NCI-H187 treated with DMSO at 0.1 percent for 48 hours (cell line): Measurements from ENCODE around the gene PROB1.
"Not testable (repeated sequence)": the region's sequence is repeated elsewhere in the genome, so short reads cannot be mapped to it uniquely, and the experiment has no call there.

Experiments used
- DNase-seq: peaks from one replicate; lab custom pipeline; 2025; lab: John Stamatoyannopoulos, UW

Gene PROB1

DNA sequence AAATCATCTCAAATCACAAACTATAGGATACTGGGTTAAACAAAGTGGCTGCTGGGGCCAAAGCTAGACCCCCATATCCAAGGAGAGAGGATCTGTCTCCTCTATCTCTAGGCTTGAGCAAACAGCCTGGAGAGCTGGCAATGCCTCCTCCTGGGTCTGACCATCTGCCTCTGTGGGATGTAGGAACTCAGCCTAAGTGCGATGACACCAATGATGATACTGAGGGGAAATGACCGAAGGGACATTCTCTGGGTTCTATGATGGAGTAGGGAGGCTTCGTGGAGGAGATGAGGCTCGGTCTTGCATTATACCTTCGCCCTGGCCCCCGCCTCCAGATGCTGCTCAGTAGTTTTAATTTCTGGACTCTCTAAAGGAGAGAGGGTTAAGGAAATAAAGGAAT, 18.2 kb upstream of the PROB1 start:
- DNase-seq, result no peak

DNA sequence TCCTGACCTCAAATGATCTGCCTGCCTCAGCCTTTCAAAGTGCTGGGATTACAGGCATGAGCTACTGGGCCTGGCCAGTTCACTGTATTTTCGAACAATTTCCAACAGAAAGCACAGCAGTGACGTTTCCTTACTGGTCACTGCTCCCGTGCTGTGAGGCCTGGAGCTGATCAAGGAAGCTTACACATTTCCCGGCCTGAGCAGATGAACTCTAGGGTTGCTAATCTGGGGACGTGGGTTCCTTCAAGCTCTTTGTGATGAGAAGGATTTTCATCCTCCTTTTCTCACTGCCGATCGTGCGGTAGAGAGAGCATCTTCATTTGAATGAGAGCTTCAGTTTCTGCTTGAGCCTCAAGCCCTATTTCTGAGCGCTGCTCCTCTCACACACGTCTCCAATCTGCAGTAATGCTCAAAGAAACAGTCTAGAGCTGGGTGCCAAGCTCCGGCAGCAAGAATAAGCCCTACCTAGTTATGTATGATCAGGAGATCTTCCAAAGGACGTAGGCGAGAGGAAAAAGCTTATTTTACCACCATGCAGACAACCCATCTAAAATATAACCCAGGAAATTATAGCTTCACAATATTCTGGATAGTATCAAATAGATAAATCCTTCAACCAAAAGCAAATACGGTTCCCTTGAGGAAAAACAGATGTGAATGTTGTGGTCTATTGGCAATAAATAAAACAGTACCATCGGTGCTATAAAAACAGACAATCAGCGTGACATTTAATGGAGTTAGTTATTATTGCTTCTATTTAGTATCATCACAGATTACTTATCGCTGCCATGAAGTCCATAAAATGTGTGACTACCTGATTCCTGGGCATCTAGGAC, 16.3 kb upstream of the PROB1 start:
- DNase-seq, result no peak

GRCh38 chr5:139410121-139410992, 15.5 kb upstream of the PROB1 start:
- DNase-seq, result no peak

DNA sequence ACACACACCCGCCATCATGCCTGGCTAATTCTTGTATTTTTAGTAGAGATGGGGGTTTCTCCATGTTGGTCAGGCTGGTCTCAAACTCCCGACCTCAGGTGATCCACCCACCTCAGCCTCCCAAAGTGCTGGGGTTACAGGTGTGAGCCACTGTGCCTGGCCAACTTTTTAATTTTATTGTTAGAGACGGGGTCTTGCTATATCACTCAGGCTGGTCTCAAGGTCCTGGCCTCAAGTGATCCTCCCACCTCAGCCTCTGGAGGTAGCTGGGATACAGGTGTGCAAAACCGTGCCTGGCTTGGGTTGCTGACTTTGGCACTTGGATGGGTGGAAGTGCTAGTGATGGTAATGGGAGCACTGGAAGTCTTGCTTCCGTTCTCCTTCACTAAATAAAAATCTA, 14.2 kb upstream of the PROB1 start:
- DNase-seq, result not testable (repeated sequence)

DNA sequence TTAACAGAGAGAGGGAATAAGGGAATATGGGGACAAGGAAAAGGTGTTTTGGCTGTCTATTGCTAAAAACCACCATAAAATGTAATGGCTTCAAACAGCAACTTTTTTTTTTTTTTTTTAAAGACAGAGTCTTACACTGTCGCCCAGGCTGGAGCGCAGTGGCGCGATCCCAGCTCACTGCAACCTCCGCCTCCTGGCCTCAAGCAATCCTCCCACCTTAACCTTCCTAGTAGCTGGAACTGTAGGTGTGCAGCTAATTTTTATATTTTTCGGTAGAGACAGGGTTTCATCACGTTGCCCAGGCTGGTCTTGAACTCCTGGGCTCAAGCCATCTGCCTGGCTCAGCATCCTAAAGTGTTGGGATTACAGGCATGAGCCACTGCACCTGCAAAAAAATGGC, 13.3 kb upstream of the PROB1 start:
- no peak for DNase-seq

GRCh38 chr5:139407517-139407916, 12.6 kb upstream of the PROB1 start:
- DNase-seq, result no peak

DNA sequence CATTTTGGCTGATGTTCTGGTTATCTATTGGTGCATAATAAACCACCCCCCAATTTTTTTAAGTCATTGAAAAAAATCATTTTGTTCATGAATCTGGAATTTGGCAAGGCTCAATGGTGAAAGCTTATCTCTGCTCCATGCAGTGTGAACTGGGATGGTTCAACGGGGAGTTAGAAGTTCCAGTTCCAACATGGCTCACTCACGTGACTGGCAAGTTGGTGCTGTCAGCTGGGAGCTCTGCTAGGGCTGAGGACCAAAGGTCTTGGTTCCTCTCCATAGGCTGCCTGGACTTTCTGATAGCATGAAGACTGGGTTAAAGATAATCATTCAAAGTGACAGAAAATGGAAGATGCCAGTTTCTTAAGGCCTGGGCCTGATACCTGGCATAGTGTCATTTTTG, 12.1 kb upstream of the PROB1 start:
- DNase-seq, result no peak

DNA sequence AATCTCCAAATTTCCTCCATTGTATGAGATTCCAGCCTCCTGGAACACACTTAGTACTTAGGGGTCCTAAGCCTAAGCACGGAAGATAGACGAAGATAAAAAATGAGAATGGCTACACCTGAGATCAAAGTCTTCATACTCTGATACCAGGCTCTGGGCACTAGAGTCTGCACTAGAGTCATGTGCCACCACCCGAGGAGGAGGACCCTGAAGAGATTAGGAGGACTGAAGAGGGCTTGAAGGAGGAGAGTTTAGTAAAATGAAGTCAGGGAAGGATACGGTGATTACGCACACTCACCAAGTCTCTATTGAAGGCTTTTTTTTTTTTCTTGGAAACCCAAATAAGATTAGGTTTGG, 9.6 kb upstream of the PROB1 start:
- DNase-seq, result no peak

DNA sequence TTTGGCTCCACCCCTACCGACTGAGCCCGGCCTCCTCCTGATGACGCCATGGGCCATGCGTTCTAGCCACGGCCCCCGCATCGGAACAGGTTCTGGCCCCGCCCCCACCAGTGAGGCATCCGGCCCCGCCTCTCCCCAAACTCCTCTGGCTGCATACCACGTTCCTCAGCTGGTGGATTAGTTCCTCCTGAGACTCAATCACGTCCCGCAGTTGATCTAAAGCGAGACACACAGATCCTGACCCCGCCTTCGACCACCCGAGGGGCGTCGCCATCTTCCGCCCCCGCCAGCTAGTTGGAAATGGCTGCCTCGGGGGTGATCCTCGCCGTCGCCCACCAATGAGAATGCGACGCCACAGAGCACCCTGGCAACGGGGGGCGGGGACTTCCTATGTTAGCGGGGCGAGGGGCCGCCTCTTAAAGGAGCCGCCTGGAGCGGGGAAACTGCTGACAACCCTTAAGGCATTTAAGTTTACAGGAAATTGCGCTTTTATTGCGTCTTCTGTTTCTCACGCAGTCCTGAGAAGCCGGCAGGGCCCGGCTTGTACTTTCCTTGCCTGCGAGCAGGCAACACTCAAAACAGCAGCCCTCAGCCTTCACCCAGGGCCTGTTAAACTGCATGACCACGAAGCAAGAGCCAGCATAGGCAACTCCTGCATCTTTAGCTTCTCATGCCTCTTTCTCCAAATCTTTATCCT, 9.0 kb upstream of the PROB1 start, which contains the start of gene SPATA24:
Gene SPATA24 (minus strand): TSS at position 303 of the 697 bp plus-strand sequence. CDS start 29 bp downstream, at position 274.
- peak; percentile 82 for DNase-seq

DNA sequence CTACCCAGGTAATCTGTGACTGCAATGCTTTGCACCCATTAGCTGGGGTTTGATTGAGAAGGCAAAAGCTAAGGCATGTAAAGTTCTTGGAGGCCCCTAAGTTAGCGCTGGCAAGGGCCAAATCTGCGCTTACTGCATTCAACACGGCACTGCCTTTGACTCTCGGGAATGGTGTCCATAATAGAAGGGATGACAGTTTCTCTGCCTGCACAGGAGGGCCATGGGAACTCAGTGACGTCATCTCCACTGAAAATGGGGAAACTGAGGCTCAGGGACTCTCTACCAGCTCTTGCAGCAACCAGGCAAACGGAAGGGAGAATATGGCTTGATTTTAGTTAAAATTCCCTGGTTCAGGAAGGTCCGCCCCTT, 8.5 kb upstream of the PROB1 start:
- DNase-seq, result no peak

- no peak for DNase-seq
These were observed 7.8 kb upstream of the PROB1 start for GRCh38 chr5:139402561-139403158.

GRCh38 chr5:139401546-139401945, 6.6 kb upstream of the PROB1 start:
- DNase-seq, result no peak

- DNase-seq, result no peak
These were observed 4.7 kb upstream of the PROB1 start for GRCh38 chr5:139399501-139400121.

GRCh38 chr5:139397921-139398320, 3.0 kb upstream of the PROB1 start:
- no peak for DNase-seq

DNA sequence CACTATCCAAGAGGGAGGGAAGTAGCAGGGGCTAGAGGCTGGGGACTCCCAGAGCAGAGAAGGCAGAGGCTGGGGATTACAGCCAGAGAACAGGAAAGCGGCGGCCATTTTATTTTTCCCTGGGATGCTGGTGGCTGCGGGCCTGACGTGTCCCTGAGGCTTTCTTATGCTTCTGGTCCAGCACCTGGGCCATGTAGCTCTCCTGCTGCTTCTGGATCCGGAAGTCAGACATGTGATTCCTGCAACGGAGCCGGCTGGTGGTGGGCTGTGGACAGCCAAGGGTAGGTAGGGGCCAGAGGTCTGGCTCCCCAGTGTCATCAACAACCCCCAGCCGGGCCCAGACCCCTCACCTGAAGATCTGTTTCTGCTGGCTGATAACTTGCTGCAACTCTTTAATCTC, 1.8 kb upstream of the PROB1 start:
- no peak for DNase-seq

GRCh38 chr5:139395844-139396640, 1.1 kb upstream of the PROB1 start:
- no peak for DNase-seq

DNA sequence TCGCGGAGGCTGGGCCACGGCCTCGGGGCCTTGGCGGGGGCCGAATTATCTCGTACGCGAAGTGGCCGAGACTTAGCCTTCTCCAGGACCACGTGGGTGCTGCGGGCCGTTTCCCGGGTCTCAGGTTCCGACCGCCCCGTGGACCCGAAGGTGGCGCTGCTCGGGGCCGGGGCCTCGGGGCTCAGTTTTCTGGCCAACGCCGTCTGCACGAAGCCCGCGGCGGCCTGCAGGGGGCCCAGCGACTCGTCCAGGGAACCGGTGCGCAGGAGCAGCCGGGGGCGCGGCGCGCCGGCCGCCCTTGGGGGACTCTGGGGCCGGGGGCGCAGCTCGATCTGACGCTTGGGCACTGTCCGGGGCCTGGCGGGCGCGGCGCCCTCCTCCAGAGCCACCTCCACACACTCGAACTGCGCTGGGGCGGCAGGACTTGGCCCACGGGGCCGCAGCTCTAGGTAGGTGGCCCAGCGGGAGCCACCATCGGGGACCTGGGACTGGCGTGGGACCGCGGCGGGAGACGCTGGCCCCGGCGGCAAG, 716 bp downstream of the PROB1 start:
- DNase-seq, result no peak

GRCh38 chr5:139393497-139394122, 1.3 kb downstream of the PROB1 start:
- DNase-seq, result no peak

DNA sequence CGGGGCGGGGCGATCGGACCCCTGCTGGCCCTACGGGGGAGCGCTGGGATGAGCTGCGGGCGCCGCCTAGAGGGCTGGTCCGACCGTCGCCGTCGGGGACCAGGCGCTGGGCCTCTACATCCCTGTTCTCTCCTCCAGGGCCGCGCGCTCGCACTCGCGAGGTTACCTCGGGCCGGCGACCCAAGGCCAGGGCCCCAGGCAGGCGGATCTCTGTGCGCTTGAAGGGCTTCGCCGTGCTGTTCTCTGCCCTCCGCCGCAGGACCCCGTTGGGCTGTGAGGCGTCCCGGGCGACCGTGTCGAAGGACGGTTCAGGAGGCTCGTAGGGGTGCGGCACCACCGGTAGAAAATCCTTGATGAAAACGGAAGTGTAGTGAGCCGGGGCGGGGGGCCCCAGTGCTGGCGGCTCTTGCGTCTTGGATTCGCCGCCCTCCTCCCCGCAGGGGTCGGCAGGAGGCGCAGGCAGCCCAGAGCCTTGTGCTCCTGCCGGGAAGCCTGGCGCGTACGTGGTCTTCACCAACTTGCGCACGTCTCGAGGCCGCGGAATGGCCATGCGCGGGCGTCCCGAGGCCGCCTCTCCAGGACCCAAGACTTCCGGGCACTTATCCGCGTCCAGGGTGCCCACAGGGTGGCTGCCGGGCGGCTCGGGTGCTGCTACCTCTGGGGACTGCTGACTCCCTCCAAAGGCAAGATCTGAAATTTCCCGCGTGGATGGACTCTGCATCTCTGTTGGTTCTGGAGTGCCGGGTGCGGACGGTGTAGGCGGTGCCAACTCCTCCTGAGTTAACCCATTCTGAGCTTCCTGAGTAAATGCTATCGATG, 2.0 kb downstream of the PROB1 start:
- DNase-seq, result no peak
